Measurements from ENCODE around the gene PTPRG.

The PTPRG gene

GRCh38 chr3:62100282-62100989 is 539.1 kb downstream of the PTPRG start:
- no peak for DNase-seq

GRCh38 chr3:62101488-62101887 is 540.1 kb downstream of the PTPRG start:
- no peak for DNase-seq

- no peak for DNase-seq
Measured at GRCh38 chr3:62103531-62103930, 542.2 kb downstream of the PTPRG start.

GRCh38 chr3:62109534-62109933 is 548.2 kb downstream of the PTPRG start:
- no peak for DNase-seq

- DNase-seq: no peak
Measured at GRCh38 chr3:62110443-62111225, 549.3 kb downstream of the PTPRG start.

- no peak for DNase-seq
Measured at GRCh38 chr3:62113092-62113491, 551.7 kb downstream of the PTPRG start.

GRCh38 chr3:62114763-62115162 is 553.4 kb downstream of the PTPRG start:
- DNase-seq: no peak

- DNase-seq: no peak
Measured at GRCh38 chr3:62117903-62118548, 556.7 kb downstream of the PTPRG start.

GRCh38 chr3:62119139-62119538 is 557.8 kb downstream of the PTPRG start:
- DNase-seq: no peak

GRCh38 chr3:62122819-62123218 is 561.4 kb downstream of the PTPRG start:
- DNase-seq: no peak

- DNase-seq: no peak
Measured at GRCh38 chr3:62125380-62125779, 564.0 kb downstream of the PTPRG start.

- DNase-seq: no peak
Measured at GRCh38 chr3:62127116-62127515, 565.7 kb downstream of the PTPRG start.

- no peak for DNase-seq
Measured at GRCh38 chr3:62128051-62128450, 566.7 kb downstream of the PTPRG start.

- DNase-seq: no peak
Measured at GRCh38 chr3:62128681-62129080, 567.3 kb downstream of the PTPRG start.

- DNase-seq: no peak
Measured at GRCh38 chr3:62131050-62131449, 569.7 kb downstream of the PTPRG start.

GRCh38 chr3:62131620-62132019 is 570.2 kb downstream of the PTPRG start:
- no peak for DNase-seq

- no peak for DNase-seq
Measured at GRCh38 chr3:62132027-62132602, 570.7 kb downstream of the PTPRG start.

GRCh38 chr3:62133015-62133414 is 571.6 kb downstream of the PTPRG start:
- DNase-seq: no peak

- DNase-seq: no peak
Measured at GRCh38 chr3:62134061-62134496, 572.7 kb downstream of the PTPRG start.

GRCh38 chr3:62135741-62136140 is 574.4 kb downstream of the PTPRG start:
- DNase-seq: no peak

GRCh38 chr3:62139957-62140356 is 578.6 kb downstream of the PTPRG start:
- no peak for DNase-seq

- no peak for DNase-seq
Measured at GRCh38 chr3:62142331-62143085, 581.1 kb downstream of the PTPRG start.
